ENCODE data around the gene TAS2R40.
"Not testable (repeated sequence)": the region's sequence is repeated elsewhere in the genome, so short reads cannot be mapped to it uniquely, and the experiment has no call there.

TAS2R40 gene

DNA sequence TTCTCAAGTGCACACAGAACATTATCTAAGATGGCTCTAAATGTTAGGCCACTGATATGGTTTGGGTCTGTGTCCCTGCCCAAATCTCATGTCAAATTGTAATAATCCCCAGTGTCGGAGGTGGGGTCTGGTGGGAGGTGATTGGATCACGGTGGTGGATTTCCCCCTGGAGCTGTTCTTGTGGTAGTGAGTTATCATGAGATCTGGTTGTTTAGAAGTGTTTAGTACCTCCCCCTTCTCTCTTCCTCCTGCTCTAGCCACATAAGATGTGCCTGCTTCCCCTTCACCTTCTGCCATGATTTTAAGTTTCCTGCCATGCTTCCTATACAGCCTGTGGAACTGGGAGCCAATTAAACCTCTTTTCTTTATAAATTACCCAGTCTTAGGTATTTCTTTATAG lies 30.2 kb downstream of the TAS2R40 start:
- DNase-seq = no peak

GRCh38 chr7:143255564-143255963 lies 33.7 kb downstream of the TAS2R40 start:
- DNase-seq = no peak

DNA sequence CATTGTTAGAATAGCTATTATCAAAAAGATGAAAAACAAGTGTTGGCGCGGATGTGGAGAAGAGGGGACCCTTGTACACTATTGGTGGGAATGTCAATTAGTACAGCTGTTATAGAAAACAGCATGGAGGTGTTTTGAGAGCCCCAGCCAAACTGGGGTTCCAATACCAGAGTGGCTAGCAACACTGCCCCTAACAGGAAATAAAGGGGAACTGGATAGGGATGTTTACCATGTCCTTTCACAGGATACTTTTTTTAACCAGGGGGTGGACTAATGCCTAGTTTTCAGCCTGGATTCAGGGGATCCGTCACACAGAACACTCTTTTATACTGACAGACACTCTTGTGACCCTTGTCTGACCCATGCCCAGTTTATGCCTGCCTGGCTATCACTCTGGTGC lies 34.5 kb downstream of the TAS2R40 start:
- DNase-seq = no peak

DNA sequence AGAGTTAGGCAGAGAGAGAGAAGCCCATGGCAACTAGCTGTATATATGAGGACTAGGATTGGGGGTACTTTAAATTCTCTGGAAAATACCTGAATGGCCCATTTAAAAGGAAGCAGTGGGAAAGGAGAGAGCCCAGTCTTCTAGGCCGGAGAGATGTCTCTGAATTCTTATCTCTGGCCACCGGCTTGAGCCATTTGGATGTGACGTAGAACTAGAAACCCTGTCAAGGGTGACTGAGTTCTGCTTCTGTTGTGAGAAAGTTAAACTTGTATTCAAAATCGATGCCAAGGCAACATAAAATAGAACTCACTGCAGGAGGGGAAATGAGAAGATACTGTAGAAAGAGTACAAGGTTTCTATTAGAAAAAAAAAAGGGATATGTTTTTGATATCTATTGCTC lies 35.1 kb downstream of the TAS2R40 start:
- no peak for DNase-seq

GRCh38 chr7:143257501-143257900 lies 35.7 kb downstream of the TAS2R40 start:
- DNase-seq = no peak

GRCh38 chr7:143258831-143259230 lies 37.0 kb downstream of the TAS2R40 start:
- no peak for DNase-seq

- no peak for DNase-seq
These were observed 37.9 kb downstream of the TAS2R40 start for GRCh38 chr7:143259765-143260164.

GRCh38 chr7:143261901-143262300 lies 40.1 kb downstream of the TAS2R40 start:
- no peak for DNase-seq

DNA sequence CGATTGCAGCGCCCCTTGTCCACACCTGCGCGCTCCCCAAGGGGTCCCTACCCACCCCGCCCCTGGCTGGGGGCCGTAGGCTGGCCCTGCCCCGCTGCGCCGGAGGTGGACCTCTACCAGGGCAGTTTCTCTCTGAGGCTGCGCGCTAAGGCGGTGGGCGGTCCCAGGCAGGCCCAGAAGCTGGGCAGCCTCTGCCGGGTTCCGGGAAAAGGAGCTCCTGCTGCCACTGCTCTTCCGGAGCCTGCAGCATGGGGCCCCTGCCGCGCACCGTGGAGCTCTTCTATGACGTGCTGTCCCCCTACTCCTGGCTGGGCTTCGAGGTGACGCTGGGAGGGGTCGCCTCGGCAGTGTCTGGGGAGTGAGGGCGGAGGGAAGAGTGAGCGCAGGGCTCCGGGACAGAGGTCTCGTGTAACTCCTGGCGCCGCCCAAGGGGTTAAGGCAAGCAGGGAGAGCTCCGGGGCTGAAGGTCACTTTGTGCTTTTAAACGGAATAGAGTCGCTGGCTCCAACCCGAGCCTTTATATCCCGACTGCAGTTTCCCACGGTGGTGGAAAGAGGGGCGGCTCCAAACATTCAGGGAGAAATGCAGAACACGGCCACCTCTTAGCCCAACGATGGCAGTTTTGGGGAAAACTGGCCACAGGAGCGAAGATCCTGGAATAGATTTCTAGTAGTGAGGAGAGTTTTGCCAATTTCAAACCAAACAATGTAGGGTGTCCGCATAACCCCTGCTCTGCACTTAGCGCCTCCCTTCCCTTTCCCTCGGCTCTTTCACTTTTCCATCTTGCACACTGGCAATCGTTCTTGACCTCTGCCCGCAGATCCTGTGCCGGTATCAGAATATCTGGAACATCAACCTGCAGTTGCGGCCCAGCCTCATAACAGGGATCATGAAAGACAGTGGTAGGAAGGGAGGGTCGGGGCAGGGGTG lies 41.7 kb downstream of the TAS2R40 start, which contains the start of gene GSTK1:
TSS of gene GSTK1 (plus strand) at position 176 of the 930 bp plus-strand sequence. CDS start at position 249, 73 bp downstream.
- peak; percentile 29 for DNase-seq

DNA sequence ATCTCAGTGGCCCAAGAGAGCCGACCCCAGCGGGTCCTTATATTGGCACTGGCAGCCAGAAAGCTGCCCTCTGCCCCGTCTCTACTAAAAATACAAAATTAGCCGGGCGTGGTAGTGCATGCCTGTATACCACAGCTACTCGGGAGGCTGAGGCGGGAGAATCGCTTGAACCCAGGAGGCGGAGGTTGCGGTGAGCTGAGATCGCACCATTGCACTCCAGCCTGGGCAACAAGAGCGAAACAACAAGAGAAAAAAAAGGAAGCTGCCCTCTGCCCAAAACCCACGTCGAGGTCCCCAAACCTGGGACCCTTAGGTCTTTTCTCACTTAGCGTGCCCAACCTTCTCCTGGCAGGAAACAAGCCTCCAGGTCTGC lies 42.3 kb downstream of the TAS2R40 start:
- DNase-seq = not testable (repeated sequence)

DNA sequence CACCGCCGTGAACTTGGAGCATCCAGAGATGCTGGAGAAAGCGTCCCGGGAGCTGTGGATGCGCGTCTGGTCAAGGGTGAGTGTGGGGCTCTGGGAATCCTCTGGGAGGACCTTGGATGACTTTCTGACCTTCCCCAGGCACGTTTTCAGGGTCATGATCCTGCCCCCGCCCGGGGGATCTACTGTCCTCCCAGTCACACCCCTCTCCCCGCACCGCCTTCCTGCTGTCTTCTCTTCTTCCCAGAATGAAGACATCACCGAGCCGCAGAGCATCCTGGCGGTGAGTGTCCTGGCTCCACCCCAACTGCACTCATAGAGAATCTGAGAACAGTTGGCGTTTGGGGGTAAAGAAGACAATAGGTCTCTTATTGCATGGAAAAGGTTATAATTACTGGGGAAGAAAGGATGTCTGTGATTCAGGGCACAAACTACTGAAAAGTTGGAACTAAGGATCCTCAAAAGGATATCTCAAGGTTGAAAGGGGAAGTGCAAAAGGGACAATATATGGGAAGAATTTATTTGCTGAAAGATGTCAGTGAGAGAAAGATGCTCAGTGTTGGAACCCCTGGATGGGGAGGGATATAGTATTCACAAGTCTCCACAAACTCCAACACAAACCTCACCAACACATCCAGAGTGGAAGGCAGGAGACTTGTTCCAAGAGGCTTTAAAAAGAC lies 43.3 kb downstream of the TAS2R40 start:
- no peak for DNase-seq

- no peak for DNase-seq
These were observed 47.4 kb downstream of the TAS2R40 start for GRCh38 chr7:143269251-143269650.

GRCh38 chr7:143271240-143271639 lies 49.4 kb downstream of the TAS2R40 start:
- DNase-seq = no peak
